Muscle layer of duodenum (tissue), 2 donors: ENCODE results near the gene TTL.
"Not testable (repeated sequence)": the region's sequence is repeated elsewhere in the genome, so short reads cannot be mapped to it uniquely, and the experiment has no call there.

Experiments used
- H3K27ac ChIP-seq: one replicate; pipeline ENCODE4 v1.7.0; 2013; ENCODE audit warnings: mild to moderate bottlenecking, low read length
- H3K27me3 ChIP-seq: one replicate; pipeline ENCODE4 v1.7.0; 2013; ENCODE audit warnings: low read depth, mild to moderate bottlenecking, control low read depth, low read length
- H3K36me3 ChIP-seq, 2 donors: one replicate each; pipeline ENCODE4 v1.7.0; 2013; ENCODE audit warnings: low read length in 2 of 2, control low read depth in 1 of 2, mild to moderate bottlenecking in 1 of 2; ENCODE audit not compliant: insufficient read depth in 2 of 2, control insufficient read depth in 1 of 2
- H3K4me1 ChIP-seq, 2 donors: one replicate each; pipeline ENCODE4 v1.7.0; 2013; ENCODE audit warnings: low read length in 2 of 2, mild to moderate bottlenecking in 2 of 2, control low read depth in 1 of 2, moderate library complexity in 1 of 2; ENCODE audit not compliant: insufficient read depth in 2 of 2, control insufficient read depth in 1 of 2
- H3K4me3 ChIP-seq, 2 donors: one replicate each; pipeline ENCODE4 v1.7.0; 2013; ENCODE audit warnings: low read length in 2 of 2, low read depth in 1 of 2, mild to moderate bottlenecking in 1 of 2
- H3K9me3 ChIP-seq, 2 donors: one replicate each; pipeline ENCODE4 v1.7.0; 2013; ENCODE audit warnings: low read length in 2 of 2, control low read depth in 1 of 2, mild to moderate bottlenecking in 1 of 2; ENCODE audit not compliant: control insufficient read depth in 1 of 2
- donor health status: healthy.

The TTL gene

DNA sequence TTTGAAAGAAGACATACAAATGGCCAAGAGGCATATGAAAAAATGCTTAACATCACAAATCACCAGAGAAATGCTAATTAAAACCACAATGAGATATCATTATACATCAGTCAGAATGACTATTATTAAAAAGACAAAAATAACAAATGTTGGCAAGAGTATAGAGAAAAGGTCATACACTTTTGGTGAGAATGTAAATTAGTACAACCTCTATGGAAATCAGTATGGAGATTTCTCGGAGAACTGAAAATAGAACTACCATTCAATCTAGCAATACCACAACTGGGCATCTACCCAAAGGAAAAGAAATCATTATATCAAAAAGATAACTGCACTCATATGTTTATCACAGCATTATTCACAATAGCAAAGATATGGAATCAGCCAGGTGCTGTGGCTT lies 37.7 kb upstream of the TTL start:
- not testable (repeated sequence) for H3K36me3 ChIP-seq, H3K4me3 ChIP-seq, H3K27me3 ChIP-seq, H3K27ac ChIP-seq, H3K4me1 ChIP-seq, H3K9me3 ChIP-seq

- Histone ChIP-seq H3K27ac (no peak overlapping the region), H3K4me3 (no peak overlapping the region), H3K4me1 (no peaks in the 10 kb centered on the region)
Measured at GRCh38 chr2:112449854-112450253, 32.1 kb upstream of the TTL start.

GRCh38 chr2:112451317-112451716 lies 30.6 kb upstream of the TTL start:
- no peak overlapping the region for H3K27ac ChIP-seq
- H3K36me3 ChIP-seq, result no peaks in the 10 kb centered on the region
- H3K27me3 ChIP-seq, result no peaks in the 10 kb centered on the region
- H3K9me3 ChIP-seq, result no peaks in the 10 kb centered on the region
- H3K4me1 ChIP-seq, result no peaks in the 10 kb centered on the region
- H3K4me3 ChIP-seq, result no peak overlapping the region

More at GRCh38 chr2:112449854-112450253, 32.1 kb upstream of the TTL start:
- no peaks in the 10 kb centered on the region for H3K36me3 ChIP-seq
- H3K27me3 ChIP-seq, result no peaks in the 10 kb centered on the region
- no peaks in the 10 kb centered on the region for H3K9me3 ChIP-seq

DNA sequence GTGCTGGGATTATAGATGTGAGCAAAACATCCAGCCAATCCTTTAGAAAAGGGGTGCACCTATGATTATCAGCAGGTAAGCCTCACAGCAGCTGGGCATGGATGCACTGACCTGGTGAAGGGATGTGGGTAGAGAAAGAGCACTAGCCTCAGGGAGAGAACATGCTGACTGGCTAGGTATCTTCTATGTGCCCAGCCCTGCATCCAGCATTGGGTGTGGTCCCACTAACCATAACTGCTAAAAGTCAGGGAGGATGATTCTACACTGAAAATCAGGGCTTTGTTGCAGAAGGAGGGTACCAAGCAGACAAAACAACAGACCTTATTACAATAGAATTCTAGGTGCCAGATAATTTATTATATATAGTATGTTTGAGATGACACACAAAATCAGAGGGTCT lies 27.4 kb upstream of the TTL start:
- H3K27me3 ChIP-seq, result no peaks in the 10 kb centered on the region
- no peaks in the 10 kb centered on the region for H3K36me3 ChIP-seq
- H3K4me1 ChIP-seq, result no peaks in the 10 kb centered on the region
- no peak overlapping the region for H3K27ac ChIP-seq
- H3K4me3 ChIP-seq, result no peak overlapping the region
- no peaks in the 10 kb centered on the region for H3K9me3 ChIP-seq

- Histone ChIP-seq H3K9me3 (no peaks in the 10 kb centered on the region), H3K4me3 (no peak overlapping the region), H3K27ac (no peak overlapping the region), H3K27me3 (no peaks in the 10 kb centered on the region), H3K4me1 (no peaks in the 10 kb centered on the region), H3K36me3 (no peaks in the 10 kb centered on the region)
Measured at GRCh38 chr2:112459372-112459771, 22.6 kb upstream of the TTL start.

GRCh38 chr2:112462178-112462577 lies 19.8 kb upstream of the TTL start:
- Histone ChIP-seq H3K9me3 (no peaks in the 10 kb centered on the region), H3K36me3 (no peaks in the 10 kb centered on the region), H3K4me1 (no peaks in the 10 kb centered on the region), H3K27me3 (no peaks in the 10 kb centered on the region), H3K4me3 (no peak overlapping the region), H3K27ac (no peak overlapping the region)

DNA sequence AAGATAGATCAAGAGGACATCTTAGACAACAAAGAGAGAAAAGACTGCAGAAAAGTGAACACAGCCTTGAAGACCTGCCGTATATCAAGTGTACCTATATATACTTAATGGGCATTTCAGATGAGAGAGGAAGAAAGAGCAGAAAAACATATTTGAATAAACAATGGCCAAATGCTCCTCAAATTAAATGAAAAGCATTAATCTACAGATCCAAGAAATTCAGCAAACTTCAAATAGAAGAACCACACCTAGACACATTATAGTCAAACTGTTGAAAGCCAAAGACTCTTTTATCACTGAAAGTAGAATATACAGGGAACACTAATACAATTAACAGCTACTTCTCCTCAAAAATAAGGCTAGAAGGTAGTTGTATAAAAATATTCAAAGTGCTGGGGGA lies 18.7 kb upstream of the TTL start:
- Histone ChIP-seq H3K4me3 (no peak overlapping the region), H3K4me1 (no peaks in the 10 kb centered on the region), H3K27ac (no peak overlapping the region)

DNA sequence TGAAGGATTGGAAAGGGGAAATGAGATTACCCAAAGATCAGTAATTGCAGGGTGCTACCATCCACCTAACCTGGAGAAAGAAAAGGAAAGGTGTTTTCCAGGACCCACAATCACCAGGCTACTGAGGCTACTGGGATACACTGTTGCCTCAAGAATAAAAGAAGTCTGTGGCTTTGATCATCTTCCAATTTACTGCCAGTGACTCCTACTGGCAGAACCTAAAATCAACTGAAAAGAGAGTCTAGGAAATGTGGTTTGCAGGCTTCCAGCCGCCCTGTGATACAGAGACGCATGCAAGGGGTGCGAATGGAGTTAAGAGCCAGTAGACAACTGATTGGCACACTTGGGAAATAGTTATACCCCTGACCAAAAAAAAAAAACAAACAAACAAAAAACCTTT lies 16.6 kb upstream of the TTL start:
- H3K36me3 ChIP-seq, result no peaks in the 10 kb centered on the region

More for the DNA sequence above, 18.7 kb upstream of the TTL start:
- Histone ChIP-seq H3K27me3 (no peaks in the 10 kb centered on the region), H3K36me3 (no peaks in the 10 kb centered on the region), H3K9me3 (no peaks in the 10 kb centered on the region)

DNA sequence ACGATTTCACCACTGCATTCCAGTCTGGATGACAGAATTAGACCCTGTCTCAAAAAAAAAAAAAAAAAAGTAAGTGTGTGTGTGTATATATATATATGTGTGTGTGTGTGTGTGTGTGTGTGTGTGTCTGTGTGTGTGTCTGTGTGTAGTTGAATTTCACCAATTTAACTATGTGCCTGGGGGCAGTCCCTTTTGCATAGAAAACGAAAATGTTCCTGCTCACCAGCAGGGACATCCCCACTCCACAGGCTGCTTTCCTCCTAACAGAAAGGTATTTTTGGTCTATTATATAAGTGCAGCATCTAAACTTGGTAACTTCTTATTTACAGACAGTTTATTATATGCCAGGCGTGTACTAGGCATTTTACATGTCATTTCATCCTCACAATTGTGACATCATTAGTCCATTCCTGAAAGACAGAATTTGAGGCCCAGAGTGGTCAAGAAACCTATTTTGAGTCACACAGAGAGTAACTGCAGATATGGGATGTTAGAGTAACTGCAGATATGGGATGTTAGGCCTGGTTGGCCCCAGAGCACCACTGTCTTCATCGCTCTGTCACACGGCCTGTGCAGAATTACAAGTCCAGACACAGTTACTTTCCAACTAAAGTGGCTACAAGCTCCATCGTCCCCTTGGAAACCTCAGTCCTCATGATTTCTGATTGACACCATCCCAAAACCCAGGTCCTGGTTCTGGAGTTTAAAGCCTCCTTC lies 9.3 kb upstream of the TTL start:
- Histone ChIP-seq H3K4me1 (no peaks in the 10 kb centered on the region), H3K27me3 (no peaks in the 10 kb centered on the region), H3K9me3 (no peaks in the 10 kb centered on the region), H3K27ac (no peak overlapping the region), H3K4me3 (no peak overlapping the region), H3K36me3 (no peaks in the 10 kb centered on the region)

More for the DNA sequence above, 16.6 kb upstream of the TTL start:
- H3K27me3 ChIP-seq, result no peaks in the 10 kb centered on the region
- H3K4me1 ChIP-seq, result no peaks in the 10 kb centered on the region
- no peaks in the 10 kb centered on the region for H3K9me3 ChIP-seq
- H3K4me3 ChIP-seq, result no peak overlapping the region
- no peak overlapping the region for H3K27ac ChIP-seq

GRCh38 chr2:112474844-112475486 lies 7.0 kb upstream of the TTL start:
- Histone ChIP-seq H3K9me3 (no peaks in the 10 kb centered on the region), H3K27ac (no peak overlapping the region), H3K4me3 (no peak overlapping the region), H3K4me1 (no peaks in the 10 kb centered on the region), H3K36me3 (no peaks in the 10 kb centered on the region), H3K27me3 (no peaks in the 10 kb centered on the region)

DNA sequence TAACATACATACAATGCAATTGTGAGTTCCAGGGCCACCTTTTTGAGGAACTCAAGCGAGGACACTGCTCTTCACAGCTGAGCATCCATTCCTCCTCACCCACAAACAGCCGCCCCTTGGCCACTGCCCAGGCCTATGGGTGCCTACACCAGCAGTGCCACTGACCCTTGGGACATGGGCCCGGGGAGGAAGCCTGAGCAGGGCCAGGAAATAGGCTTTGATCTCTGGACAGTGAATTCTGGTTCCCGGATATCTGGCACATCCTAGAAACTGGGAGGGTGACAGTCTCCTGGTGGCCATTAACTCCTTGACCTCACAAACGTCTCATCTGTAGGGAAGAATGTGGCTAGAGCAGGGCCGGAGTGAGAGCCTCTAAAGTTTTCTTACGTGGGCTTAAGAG lies 5.5 kb upstream of the TTL start:
- Histone ChIP-seq H3K27me3 (no peaks in the 10 kb centered on the region), H3K4me3 (no peak overlapping the region), H3K27ac (no peak overlapping the region), H3K9me3 (no peaks in the 10 kb centered on the region), H3K36me3 (no peaks in the 10 kb centered on the region), H3K4me1 (peaks cover 0 to 5% of the 10 kb centered on the region in 2 donors)
